Measurements from ENCODE around the gene TMC6.

Gene TMC6

GRCh38 chr17:78111016-78111726 is 17.4 kb downstream of the TMC6 start:
- Histone ChIP-seq H3K4me1 (ENCODE audit: control insufficient read depth, low read length) (peaks cover 10% of the 10 kb centered on the region), H3K79me2 (ENCODE audit: control insufficient read depth, low read length) (peaks cover 7% of the 10 kb centered on the region), H3K27ac (ENCODE audit: low read depth, low read length) (no peak overlapping the region), H3K4me2 (ENCODE audit: low read length) (no peak overlapping the region), H3K9me2 (replicated peaks; ENCODE audit: control insufficient read depth, low read length) (no peaks in the 10 kb centered on the region), H3K9me3 (ENCODE audit: control insufficient read depth, insufficient read depth, low read length) (no peaks in the 10 kb centered on the region), H3F3A (ENCODE audit: control insufficient read depth, insufficient read depth) (peaks cover 17% of the 10 kb centered on the region), H3K36me3 (ENCODE audit: control insufficient read depth, low read length) (peaks cover 68% of the 10 kb centered on the region), H3K27me3 (ENCODE audit: control insufficient read depth, low read length) (no peaks in the 10 kb centered on the region), H3K4me3 (ENCODE audit: low read length) (no peak overlapping the region), H4K20me1 (ENCODE audit: control insufficient read depth, insufficient read depth, low read depth, low read length) (no peaks in the 10 kb centered on the region)
- no peak for TF ChIP-seq CTCF (IDR thresholded peaks at IDR 0.05; ENCODE audit: low read depth, low read length, poor library complexity, severe bottlenecking)
- no peak for TF ChIP-seq EZH2phosphoT487 (IDR thresholded peaks at IDR 0.05; ENCODE audit: borderline replicate concordance, low read length)

GRCh38 chr17:78110363-78111015 is 18.1 kb downstream of the TMC6 start:
- Histone ChIP-seq H3K9me3 (ENCODE audit: control insufficient read depth, insufficient read depth, low read length) (no peaks in the 10 kb centered on the region), H4K20me1 (ENCODE audit: control insufficient read depth, insufficient read depth, low read depth, low read length) (no peaks in the 10 kb centered on the region), H3K27ac (ENCODE audit: low read depth, low read length) (no peak overlapping the region), H3F3A (ENCODE audit: control insufficient read depth, insufficient read depth) (peaks cover 22% of the 10 kb centered on the region), H3K36me3 (ENCODE audit: control insufficient read depth, low read length) (peaks cover 68% of the 10 kb centered on the region), H3K4me1 (ENCODE audit: control insufficient read depth, low read length) (peaks cover 10% of the 10 kb centered on the region), H3K9me2 (replicated peaks; ENCODE audit: control insufficient read depth, low read length) (no peaks in the 10 kb centered on the region), H3K4me2 (ENCODE audit: low read length) (no peak overlapping the region), H3K79me2 (ENCODE audit: control insufficient read depth, low read length) (peaks cover 7% of the 10 kb centered on the region), H3K4me3 (ENCODE audit: low read length) (no peak overlapping the region), H3K27me3 (ENCODE audit: control insufficient read depth, low read length) (no peaks in the 10 kb centered on the region)
- TF ChIP-seq CTCF (IDR thresholded peaks at IDR 0.05; ENCODE audit: low read depth, low read length, poor library complexity, severe bottlenecking) (no peak), EZH2phosphoT487 (IDR thresholded peaks at IDR 0.05; ENCODE audit: borderline replicate concordance, low read length) (no peak)

- Histone ChIP-seq H3K36me3 (ENCODE audit: control insufficient read depth, low read length) (peaks cover 58% of the 10 kb centered on the region), H3K4me1 (ENCODE audit: control insufficient read depth, low read length) (peaks cover 10% of the 10 kb centered on the region), H3K9me2 (replicated peaks; ENCODE audit: control insufficient read depth, low read length) (no peaks in the 10 kb centered on the region), H3K27ac (ENCODE audit: low read depth, low read length) (no peak overlapping the region), H3K4me2 (ENCODE audit: low read length) (no peak overlapping the region), H4K20me1 (ENCODE audit: control insufficient read depth, insufficient read depth, low read depth, low read length) (no peaks in the 10 kb centered on the region), H3K4me3 (ENCODE audit: low read length) (no peak overlapping the region), H3F3A (ENCODE audit: control insufficient read depth, insufficient read depth) (peaks cover 22% of the 10 kb centered on the region), H3K9me3 (ENCODE audit: control insufficient read depth, insufficient read depth, low read length) (no peaks in the 10 kb centered on the region), H3K27me3 (ENCODE audit: control insufficient read depth, low read length) (no peaks in the 10 kb centered on the region), H3K79me2 (ENCODE audit: control insufficient read depth, low read length) (peaks cover 7% of the 10 kb centered on the region)
- TF ChIP-seq EZH2phosphoT487 (IDR thresholded peaks at IDR 0.05; ENCODE audit: borderline replicate concordance, low read length) = no peak
Observed at GRCh38 chr17:78109489-78109761, 19.1 kb downstream of the TMC6 start.
